Posterior cingulate gyrus (tissue), 11 donors: Measurements from ENCODE around the gene PCDHB15.
"Not testable (repeated sequence)": the region's sequence is repeated elsewhere in the genome, so short reads cannot be mapped to it uniquely, and the experiment has no call there.

Experiments used
- DNase-seq, 10 donors: peaks; one replicate each; pipeline versions ENCODE4 v3.0.0 to v3.0.0-alpha.2; 2020 to 2021; ENCODE audit warnings: mixed read lengths in 3 of 10
- intact Hi-C: fragments of 100-400 bp; cut with DNase I; formaldehyde crosslinking; loops from one replicate; pipeline ENCODE4 v1.15.1; 2023

The PCDHB15 gene

GRCh38 chr5:141245250-141245717 lies at the start of gene PCDHB15:
Gene PCDHB15, plus strand, starts transcription at chr5:141245395. Its CDS starts 184 bp downstream, at chr5:141245579.
- intact Hi-C loops = loop anchor here (5.0 kb wide), 1 partner anchor 317 kb away; no protein-coding TSS in a partner anchor
- DNase-seq = peak in 3 of 10 donors; percentile 30 to 41 (median 31)

DNA sequence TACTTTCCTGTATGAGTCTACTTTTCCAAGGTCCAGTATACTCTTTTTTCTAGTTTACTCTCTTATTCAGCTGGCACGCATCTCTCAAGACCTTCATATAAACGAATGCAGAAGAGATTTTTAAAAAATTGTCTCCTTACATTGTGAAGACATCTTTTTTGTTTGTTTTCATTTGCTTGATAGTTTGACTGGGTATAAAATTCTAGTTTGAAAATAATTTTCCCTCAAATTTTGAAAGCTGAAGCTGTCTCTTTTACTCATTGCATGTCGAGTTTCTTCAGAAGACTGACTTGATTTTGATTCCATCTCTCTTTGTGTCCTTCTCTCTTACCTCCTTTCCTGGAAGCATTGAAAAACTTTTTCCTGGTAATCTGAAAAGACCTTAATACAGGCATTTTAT lies 48.8 kb upstream of the PCDHB15 start:
- intact Hi-C loops = no loop called here
- no peak for DNase-seq

GRCh38 chr5:141199359-141200235 lies 45.6 kb upstream of the PCDHB15 start, which contains the start of gene PCDHB11:
Gene PCDHB11, plus strand, starts transcription at chr5:141199627. Its CDS starts 148 bp downstream, at chr5:141199775.
- intact Hi-C loops = no loop called here

GRCh38 chr5:141201126-141201525 lies 44.1 kb upstream of the PCDHB15 start:
- intact Hi-C loops, DNase-seq: not testable (repeated sequence)

More at GRCh38 chr5:141199359-141200235, 45.6 kb upstream of the PCDHB15 start, which contains the start of gene PCDHB11:
- DNase-seq = no peak

DNA sequence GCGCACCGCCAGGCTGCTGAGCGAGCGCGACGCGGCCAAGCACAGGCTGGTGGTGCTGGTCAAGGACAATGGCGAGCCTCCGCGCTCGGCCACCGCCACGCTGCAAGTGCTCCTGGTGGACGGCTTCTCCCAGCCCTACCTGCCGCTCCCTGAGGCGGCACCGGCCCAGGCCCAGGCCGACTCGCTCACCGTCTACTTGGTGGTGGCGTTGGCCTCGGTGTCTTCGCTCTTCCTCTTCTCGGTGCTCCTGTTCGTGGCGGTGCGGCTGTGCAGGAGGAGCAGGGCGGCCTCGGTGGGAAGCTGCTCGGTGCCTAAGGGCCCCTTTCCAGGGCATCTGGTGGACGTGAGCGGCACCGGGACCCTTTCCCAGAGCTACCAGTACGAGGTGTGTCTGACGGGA lies 43.5 kb upstream of the PCDHB15 start:
- DNase-seq = peak in 1 of 10 donors; percentile 52
- intact Hi-C loops = not testable (repeated sequence)

GRCh38 chr5:141208478-141208877 lies 36.7 kb upstream of the PCDHB15 start, which contains the start of gene PCDHB12:
Gene PCDHB12, plus strand, starts transcription at chr5:141208719. Its CDS starts 189 bp downstream, at chr5:141208908.
- DNase-seq = peak in 1 of 10 donors; percentile 8
- intact Hi-C loops = no loop called here

DNA sequence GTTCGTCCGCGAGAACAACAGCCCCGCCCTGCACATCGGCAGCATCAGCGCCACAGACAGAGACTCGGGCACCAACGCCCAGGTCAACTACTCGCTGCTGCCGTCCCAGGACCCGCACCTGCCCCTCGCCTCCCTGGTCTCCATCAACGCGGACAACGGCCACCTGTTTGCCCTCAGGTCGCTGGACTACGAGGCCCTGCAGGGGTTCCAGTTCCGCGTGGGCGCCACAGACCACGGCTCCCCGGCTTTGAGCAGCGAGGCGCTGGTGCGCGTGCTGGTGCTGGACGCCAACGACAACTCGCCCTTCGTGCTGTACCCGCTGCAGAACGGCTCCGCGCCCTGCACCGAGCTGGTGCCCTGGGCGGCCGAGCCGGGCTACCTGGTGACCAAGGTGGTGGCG lies 34.9 kb upstream of the PCDHB15 start:
- intact Hi-C loops = not testable (repeated sequence)
- DNase-seq = peak in 1 of 10 donors; percentile 57

DNA sequence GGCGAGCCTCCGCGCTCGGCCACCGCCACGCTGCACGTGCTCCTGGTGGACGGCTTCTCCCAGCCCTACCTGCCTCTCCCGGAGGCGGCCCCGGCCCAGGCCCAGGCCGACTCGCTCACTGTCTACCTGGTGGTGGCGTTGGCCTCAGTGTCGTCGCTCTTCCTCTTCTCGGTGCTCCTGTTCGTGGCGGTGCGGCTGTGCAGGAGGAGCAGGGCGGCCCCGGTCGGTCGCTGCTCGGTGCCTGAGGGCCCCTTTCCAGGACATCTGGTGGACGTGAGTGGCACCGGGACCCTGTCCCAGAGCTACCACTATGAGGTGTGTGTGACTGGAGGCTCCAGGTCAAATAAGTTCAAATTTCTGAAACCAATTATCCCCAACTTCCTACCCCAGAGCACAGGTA lies 34.3 kb upstream of the PCDHB15 start:
- intact Hi-C loops = not testable (repeated sequence)
- peak in 1 of 10 donors; percentile 54 for DNase-seq

GRCh38 chr5:141213656-141214339 lies 31.4 kb upstream of the PCDHB15 start, which contains the start of gene PCDHB13:
Gene PCDHB13, plus strand, starts transcription at chr5:141213919. Its CDS starts 205 bp downstream, at chr5:141214124.
- intact Hi-C loops = not testable (repeated sequence)
- peak in 3 of 10 donors; percentile 41 to 87 (median 42) for DNase-seq

DNA sequence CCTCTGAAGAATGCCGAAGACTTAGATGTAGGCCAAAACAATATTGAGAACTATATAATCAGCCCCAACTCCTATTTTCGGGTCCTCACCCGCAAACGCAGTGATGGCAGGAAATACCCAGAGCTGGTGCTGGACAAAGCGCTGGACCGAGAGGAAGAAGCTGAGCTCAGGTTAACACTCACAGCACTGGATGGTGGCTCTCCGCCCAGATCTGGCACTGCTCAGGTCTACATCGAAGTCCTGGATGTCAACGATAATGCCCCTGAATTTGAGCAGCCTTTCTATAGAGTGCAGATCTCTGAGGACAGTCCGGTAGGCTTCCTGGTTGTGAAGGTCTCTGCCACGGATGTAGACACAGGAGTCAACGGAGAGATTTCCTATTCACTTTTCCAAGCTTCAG lies 30.6 kb upstream of the PCDHB15 start:
- DNase-seq, intact Hi-C loops: not testable (repeated sequence)

GRCh38 chr5:141215504-141215903 lies 29.7 kb upstream of the PCDHB15 start:
- intact Hi-C loops = not testable (repeated sequence)

GRCh38 chr5:141216035-141216434 lies 29.2 kb upstream of the PCDHB15 start:
- intact Hi-C loops = not testable (repeated sequence)

More at GRCh38 chr5:141215504-141215903, 29.7 kb upstream of the PCDHB15 start:
- peak in 1 of 10 donors; percentile 74 for DNase-seq

GRCh38 chr5:141223112-141223783 lies 21.9 kb upstream of the PCDHB15 start, which contains the start of gene PCDHB14:
Gene PCDHB14, plus strand, starts transcription at chr5:141223343. Its CDS starts 163 bp downstream, at chr5:141223506.
- DNase-seq = no peak
- intact Hi-C loops = no loop called here

More at GRCh38 chr5:141216035-141216434, 29.2 kb upstream of the PCDHB15 start:
- peak in 1 of 10 donors; percentile 79 for DNase-seq

- intact Hi-C loops = not testable (repeated sequence)
Observed at GRCh38 chr5:141224844-141225243, 20.4 kb upstream of the PCDHB15 start.

GRCh38 chr5:141225421-141225820 lies 19.8 kb upstream of the PCDHB15 start:
- DNase-seq, intact Hi-C loops: not testable (repeated sequence)

More at GRCh38 chr5:141224844-141225243, 20.4 kb upstream of the PCDHB15 start:
- DNase-seq = peak in 1 of 10 donors; percentile 75

DNA sequence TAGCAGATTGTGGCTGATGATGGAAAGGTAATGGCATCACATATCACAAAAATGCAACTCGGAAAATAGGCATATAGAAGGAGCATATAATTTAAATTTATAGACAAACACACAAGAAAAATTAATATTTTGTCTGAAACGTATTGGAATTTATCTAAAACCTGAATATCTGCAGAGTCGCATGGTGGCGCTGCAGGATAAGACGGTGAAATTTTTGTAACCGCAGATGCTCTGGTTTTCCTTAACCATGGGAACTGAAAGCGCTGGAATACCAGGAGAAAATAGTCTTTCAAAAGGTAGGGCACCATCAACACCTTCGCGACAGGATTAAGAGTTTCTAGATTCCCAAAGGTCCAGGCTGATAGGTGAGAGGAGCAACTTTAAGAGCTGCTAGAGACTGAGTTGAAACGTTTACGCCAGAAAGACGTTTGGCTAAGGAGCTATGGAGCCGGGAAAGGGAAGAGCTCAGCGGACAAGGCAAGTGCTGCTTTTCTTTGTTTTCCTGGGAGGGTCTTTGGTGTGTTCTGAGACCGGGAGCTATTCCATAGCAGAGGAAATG lies 11.0 kb upstream of the PCDHB15 start:
- DNase-seq = no peak
- intact Hi-C loops = no loop called here

- DNase-seq = peak in 1 of 10 donors; percentile 67
- intact Hi-C loops = not testable (repeated sequence)
Observed at GRCh38 chr5:141235922-141236321, 9.3 kb upstream of the PCDHB15 start.

GRCh38 chr5:141236516-141237313 lies 8.5 kb upstream of the PCDHB15 start:
- intact Hi-C loops = no loop called here
- DNase-seq = peak in 1 of 10 donors; percentile 73
